Ascending aorta (tissue), 2 donors: Measurements from ENCODE around the gene RPRD1A. TPM values are rescaled to one million over a fixed set of nuclear protein-coding genes. Genes with fewer than 3 reads are reported as not detected.

ENCODE experiments used
- DNase-seq, 2 donors: peaks; one replicate each; pipeline ENCODE4 v3.0.0-alpha.2; 2019; ENCODE audit warnings: low spot score in 2 of 2
- H3K27ac ChIP-seq, 2 donors: fragments of 200-600 bp; sonication (generic); one replicate each; pipeline ENCODE4 v1.5.1; 2016 to 2017; ENCODE audit warnings: mild to moderate bottlenecking in 1 of 2
- H3K27me3 ChIP-seq: fragments of 200-600 bp; sonication (generic); one replicate; pipeline ENCODE4 v1.5.1; 2017
- H3K36me3 ChIP-seq, 2 donors: fragments of 200-600 bp; sonication (generic); one replicate each; pipeline ENCODE4 v1.5.1; 2016
- H3K4me1 ChIP-seq, 2 donors: fragments of 200-600 bp; sonication (generic); one replicate each; pipeline ENCODE4 v1.5.1; 2016 to 2017; ENCODE audit warnings: mild to moderate bottlenecking in 1 of 2
- H3K4me3 ChIP-seq, 2 donors: fragments of 200-600 bp; sonication (generic); one replicate each; pipeline ENCODE4 v1.5.1; 2016 to 2017; ENCODE audit warnings: mild to moderate bottlenecking in 1 of 2
- H3K9me3 ChIP-seq, 2 donors: fragments of 200-600 bp; sonication (generic); one replicate each; pipeline ENCODE4 v1.5.1; 2016
- CTCF ChIP-seq, 3 experiments: fragments of 200-600 bp in 2 of 3; fragments of 450-650 bp in 1 of 3; sonication (generic) in 2 of 3; IDR thresholded peaks; one replicate each; pipeline ENCODE4 v1.5.1; 2016 to 2019; ENCODE audit warnings: antibody characterized with exemption in 3 of 3, mild to moderate bottlenecking in 1 of 3, moderate library complexity in 1 of 3
- intact Hi-C: fragments of 100-400 bp; cut with DNase I; formaldehyde crosslinking; loops from one replicate; pipeline ENCODE4 v1.15.1; 2023
- total RNA-seq: library from RNA; depleted of rRNA; stranded (reverse); fragments of >200 nt; gene quantifications from one replicate; pipeline ENCODE4 v1.1.0, GENCODE V29; 2016

RPRD1A gene
- total RNA-seq, 1 donor from 2014 or later: 16.4 TPM

GRCh38 chr18:36023336-36023735 lies 44.0 kb downstream of the RPRD1A start:
- Histone ChIP-seq H3K36me3 (peaks cover 0 to 22% of the 10 kb centered on the region in 2 donors), H3K27me3 (no peaks in the 10 kb centered on the region), H3K27ac (no peak overlapping the region), H3K4me3 (no peak overlapping the region), H3K9me3 (no peaks in the 10 kb centered on the region), H3K4me1 (no peaks in the 10 kb centered on the region)
- no peak for TF ChIP-seq CTCF (IDR thresholded peaks at IDR 0.05)
- intact Hi-C loops: no loop called here
- no peak for DNase-seq

- Histone ChIP-seq H3K27me3 (no peaks in the 10 kb centered on the region), H3K36me3 (peaks cover 0 to 8% of the 10 kb centered on the region in 2 donors), H3K4me1 (no peaks in the 10 kb centered on the region), H3K9me3 (no peaks in the 10 kb centered on the region), H3K4me3 (no peak overlapping the region), H3K27ac (no peak overlapping the region)
- TF ChIP-seq CTCF (IDR thresholded peaks at IDR 0.05): no peak
- intact Hi-C loops: no loop called here
- DNase-seq: no peak
Measured at GRCh38 chr18:36020174-36020711, 47.1 kb downstream of the RPRD1A start.

- no peak for TF ChIP-seq CTCF (IDR thresholded peaks at IDR 0.05)
- intact Hi-C loops: loop anchor here (1.0 kb wide), 1 partner anchor 267 kb away; no protein-coding TSS in a partner anchor
- Histone ChIP-seq H3K4me3 (no peak overlapping the region), H3K27ac (no peak overlapping the region), H3K9me3 (no peaks in the 10 kb centered on the region), H3K27me3 (no peaks in the 10 kb centered on the region), H3K36me3 (peaks cover 0 to 4% of the 10 kb centered on the region in 2 donors), H3K4me1 (no peaks in the 10 kb centered on the region)
- DNase-seq: no peak
Measured at GRCh38 chr18:36017232-36017631, 50.1 kb downstream of the RPRD1A start.

- no peak overlapping the region for H3K4me3 ChIP-seq
- H3K36me3 ChIP-seq: peaks cover 0 to 4% of the 10 kb centered on the region in 2 donors
- no peak for TF ChIP-seq CTCF (IDR thresholded peaks at IDR 0.05)
- no peaks in the 10 kb centered on the region for H3K27me3 ChIP-seq
- H3K9me3 ChIP-seq: no peaks in the 10 kb centered on the region
- intact Hi-C loops: no loop called here
- no peak for DNase-seq
- no peaks in the 10 kb centered on the region for H3K4me1 ChIP-seq
- no peak overlapping the region for H3K27ac ChIP-seq
Measured at GRCh38 chr18:36015629-36016028, 51.7 kb downstream of the RPRD1A start.

- no peak for DNase-seq
- intact Hi-C loops: no loop called here
- Histone ChIP-seq H3K4me1 (no peaks in the 10 kb centered on the region), H3K36me3 (no peaks in the 10 kb centered on the region), H3K27me3 (no peaks in the 10 kb centered on the region), H3K9me3 (no peaks in the 10 kb centered on the region), H3K4me3 (no peak overlapping the region), H3K27ac (no peak overlapping the region)
- TF ChIP-seq CTCF (IDR thresholded peaks at IDR 0.05): no peak
Measured at GRCh38 chr18:36012891-36013290, 54.5 kb downstream of the RPRD1A start.

GRCh38 chr18:36009214-36009613 lies 58.1 kb downstream of the RPRD1A start:
- TF ChIP-seq CTCF (IDR thresholded peaks at IDR 0.05): no peak
- no peaks in the 10 kb centered on the region for H3K27me3 ChIP-seq
- H3K36me3 ChIP-seq: no peaks in the 10 kb centered on the region
- H3K4me1 ChIP-seq: no peaks in the 10 kb centered on the region
- intact Hi-C loops: no loop called here
- no peak overlapping the region for H3K27ac ChIP-seq
- no peak overlapping the region for H3K4me3 ChIP-seq
- no peak for DNase-seq
- H3K9me3 ChIP-seq: no peaks in the 10 kb centered on the region
